Neural progenitor cell (in vitro differentiated cells): ENCODE data around the gene EMILIN3.

ENCODE experiments used
- CTCF ChIP-seq: fragments of 200-600 bp; sonication (generic); IDR thresholded peaks from 2 replicates; pipeline ENCODE4 v1.5.1; 2017; ENCODE audit warnings: antibody characterized with exemption, mild to moderate bottlenecking
- EZH2 ChIP-seq: fragments of 200-600 bp; sonication (generic); IDR thresholded peaks from 2 replicates; pipeline ENCODE4 v1.6.1; 2017; ENCODE audit warnings: antibody characterized with exemption, mild to moderate bottlenecking, moderate library complexity
- EZH2phosphoT487 ChIP-seq: fragments of 200-600 bp; sonication (generic); IDR thresholded peaks from 2 replicates; pipeline ENCODE4 v1.6.1; 2017; ENCODE audit warnings: antibody characterized with exemption

- TF ChIP-seq EZH2 (no peak), CTCF (no peak), EZH2phosphoT487 (no peak)
Measured at GRCh38 chr20:41355598-41356203, 10.9 kb downstream of the EMILIN3 start.
